Stimulated activated CD8-positive, alpha-beta memory T cell treated with anti-CD3 and anti-CD28 coated beads, Interleukin-12 subunit alpha, Interleukin-12 subunit beta, amount 100 ng/mL, for 24 hours (primary cell): Measurements from ENCODE around the gene LARP4.
"Not testable (repeated sequence)": the region's sequence is repeated elsewhere in the genome, so short reads cannot be mapped to it uniquely, and the experiment has no call there.

Experiments
- DNase-seq: peaks from one replicate; pipeline ENCODE4 v3.0.0-alpha.2; 2020; ENCODE audit errors: extremely low read depth

The LARP4 gene

DNA sequence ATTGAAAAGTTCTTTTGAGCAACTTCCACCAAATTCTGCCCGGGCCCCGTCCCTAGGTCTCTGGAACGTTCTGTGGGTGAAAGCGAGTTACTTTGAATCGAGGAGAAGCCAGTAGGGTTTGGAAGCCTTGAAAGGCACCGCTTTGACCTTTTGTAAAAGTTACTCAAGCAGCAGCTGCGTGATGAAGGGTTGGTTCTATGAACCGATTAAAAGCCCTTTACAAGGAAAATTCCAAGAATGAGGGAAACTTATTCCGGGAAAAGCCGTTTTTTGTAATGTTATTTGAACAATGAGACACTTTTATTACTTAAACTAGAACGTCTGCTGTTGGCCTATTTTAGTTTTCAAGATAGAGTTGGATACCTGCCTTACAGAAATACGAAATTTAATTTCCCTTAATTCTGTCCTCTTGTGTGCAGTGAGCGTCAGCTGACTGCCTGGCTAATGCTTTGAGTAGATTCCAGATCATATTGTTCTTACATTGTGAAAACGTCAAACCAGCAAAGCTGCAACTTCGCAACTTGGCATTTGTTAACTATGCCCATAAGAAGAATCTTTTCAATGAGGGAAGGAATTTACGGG, 906 bp downstream of the LARP4 start:
- DNase-seq, result no peak

DNA sequence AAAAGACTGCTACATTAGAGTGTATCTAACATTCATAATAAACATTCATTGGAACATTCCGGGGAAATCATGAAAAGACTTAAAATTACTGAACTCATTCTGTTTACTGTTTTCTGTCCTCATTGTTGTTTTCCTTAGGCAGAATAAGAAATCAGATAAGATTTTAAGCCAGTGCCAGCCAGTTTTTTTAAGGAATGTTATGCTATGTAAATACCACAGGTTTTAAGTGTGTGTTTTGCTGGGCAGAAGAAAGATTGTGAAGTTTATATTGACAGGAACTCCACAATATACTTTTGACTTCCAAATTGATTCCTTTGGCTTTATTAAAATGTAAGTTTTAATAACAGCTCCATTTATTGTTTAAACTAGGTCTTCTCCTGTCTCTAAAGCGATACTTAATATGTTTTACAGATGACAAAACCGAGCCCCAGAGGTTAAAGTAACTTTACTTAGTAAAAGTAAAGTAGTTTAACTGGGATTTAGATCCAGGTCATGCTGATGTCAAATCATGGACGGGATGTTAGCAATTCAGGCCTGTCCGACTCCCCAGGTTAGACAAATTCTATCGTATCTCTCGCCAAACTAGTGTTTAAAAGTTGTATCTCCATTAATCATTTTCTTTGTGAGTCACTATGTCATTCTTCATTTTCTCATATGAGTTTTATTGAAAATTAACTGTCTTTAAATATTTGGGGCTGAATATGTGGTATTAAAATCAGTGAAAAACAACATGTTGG, 1.7 kb downstream of the LARP4 start:
- DNase-seq, result no peak

DNA sequence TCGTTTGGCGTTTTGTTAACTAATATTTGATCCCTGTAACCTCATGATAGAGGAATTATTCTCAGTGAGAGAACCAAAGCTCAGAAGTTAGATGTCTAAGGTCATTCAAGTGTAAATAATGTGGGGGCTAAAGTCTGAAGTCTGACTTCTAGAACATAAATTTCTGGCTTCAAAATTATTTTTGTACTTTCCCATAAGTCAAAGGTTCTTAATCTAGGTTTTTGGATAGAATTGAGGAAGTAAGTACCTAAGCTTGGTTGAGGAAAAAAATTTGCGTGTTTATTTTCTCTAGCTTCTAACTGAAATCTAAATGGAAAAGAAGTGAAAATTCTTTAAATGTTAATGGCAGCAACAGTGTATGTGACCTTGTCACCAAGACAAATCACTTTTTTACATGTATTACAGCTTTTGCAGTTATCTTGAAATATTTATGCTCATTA, 2.3 kb downstream of the LARP4 start:
- no peak for DNase-seq

DNA sequence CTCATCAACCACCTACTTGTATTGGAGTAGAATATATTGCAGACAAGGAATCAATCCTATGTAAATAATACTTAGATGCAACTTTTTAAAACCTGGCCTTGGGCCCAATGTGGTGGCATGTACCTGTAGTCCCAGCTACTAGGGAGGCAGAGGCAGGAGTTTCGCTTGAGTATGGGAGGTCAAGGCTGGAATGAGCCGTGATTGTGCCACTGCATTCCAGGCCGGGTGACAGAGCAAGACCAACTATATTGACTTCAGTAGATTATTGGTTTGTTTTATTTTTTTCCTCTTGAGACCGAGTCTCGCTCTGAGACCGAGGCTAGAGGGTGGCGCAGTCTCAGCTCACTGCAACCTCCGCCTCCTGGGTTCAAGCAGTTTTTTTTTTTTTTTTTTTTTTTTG, 3.6 kb downstream of the LARP4 start:
- DNase-seq, result no peak

DNA sequence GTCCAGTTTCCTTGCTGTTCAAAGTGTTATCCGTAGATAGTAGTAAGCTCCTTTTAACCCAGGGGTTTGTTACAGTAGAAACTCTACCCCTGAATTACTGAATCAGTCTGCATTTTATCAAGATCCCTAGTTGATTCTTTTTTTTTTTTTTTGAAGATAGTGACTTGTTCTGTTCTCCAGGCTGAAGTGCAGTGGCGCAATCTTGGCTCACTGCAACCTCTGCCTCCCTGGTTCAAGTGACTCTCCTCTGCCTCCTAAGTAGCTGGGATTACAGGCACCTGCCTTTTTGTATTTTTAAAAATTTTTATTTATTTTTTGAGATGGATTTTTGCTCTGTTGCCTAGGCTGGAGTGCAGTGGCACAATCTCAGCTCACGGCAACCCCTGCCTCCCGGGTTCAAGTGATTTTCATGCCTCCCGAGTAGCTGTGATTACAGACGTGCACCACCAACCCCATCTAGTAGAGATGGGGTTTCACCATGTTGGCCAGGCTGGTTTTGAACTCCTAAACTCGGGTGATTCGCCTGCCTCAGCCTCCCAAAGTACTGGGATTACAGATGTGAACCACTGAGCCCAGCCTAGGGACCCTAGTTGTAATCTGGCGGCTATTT, 10.5 kb downstream of the LARP4 start:
- DNase-seq, result no peak

DNA sequence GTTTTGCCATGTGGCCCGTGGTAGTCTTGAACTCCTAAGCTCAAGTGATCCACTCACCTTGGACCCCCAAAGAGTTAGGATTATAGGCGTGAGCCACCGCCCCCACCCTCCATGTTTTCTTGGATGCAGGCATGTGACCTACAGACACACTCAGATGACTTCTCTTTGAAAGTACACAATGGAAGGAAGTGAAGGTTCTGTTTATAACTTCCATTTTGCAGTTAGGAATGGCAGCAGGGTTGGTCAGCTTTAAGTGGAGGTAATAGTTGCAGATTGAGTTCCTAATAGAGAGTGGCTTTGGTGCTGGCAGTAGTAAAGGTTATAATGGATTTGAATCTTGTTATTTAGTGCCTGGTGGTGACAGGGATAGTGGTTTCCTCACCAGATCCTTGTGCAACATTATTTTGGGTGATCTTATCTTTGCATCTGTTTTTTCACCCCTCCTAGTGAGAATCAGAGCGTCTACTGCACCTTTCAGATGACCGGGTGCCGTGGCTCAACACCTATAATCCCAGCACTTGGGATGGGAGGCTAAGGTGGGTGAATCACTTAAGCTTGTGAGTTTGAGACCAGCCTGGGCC, 15.3 kb downstream of the LARP4 start:
- no peak for DNase-seq

DNA sequence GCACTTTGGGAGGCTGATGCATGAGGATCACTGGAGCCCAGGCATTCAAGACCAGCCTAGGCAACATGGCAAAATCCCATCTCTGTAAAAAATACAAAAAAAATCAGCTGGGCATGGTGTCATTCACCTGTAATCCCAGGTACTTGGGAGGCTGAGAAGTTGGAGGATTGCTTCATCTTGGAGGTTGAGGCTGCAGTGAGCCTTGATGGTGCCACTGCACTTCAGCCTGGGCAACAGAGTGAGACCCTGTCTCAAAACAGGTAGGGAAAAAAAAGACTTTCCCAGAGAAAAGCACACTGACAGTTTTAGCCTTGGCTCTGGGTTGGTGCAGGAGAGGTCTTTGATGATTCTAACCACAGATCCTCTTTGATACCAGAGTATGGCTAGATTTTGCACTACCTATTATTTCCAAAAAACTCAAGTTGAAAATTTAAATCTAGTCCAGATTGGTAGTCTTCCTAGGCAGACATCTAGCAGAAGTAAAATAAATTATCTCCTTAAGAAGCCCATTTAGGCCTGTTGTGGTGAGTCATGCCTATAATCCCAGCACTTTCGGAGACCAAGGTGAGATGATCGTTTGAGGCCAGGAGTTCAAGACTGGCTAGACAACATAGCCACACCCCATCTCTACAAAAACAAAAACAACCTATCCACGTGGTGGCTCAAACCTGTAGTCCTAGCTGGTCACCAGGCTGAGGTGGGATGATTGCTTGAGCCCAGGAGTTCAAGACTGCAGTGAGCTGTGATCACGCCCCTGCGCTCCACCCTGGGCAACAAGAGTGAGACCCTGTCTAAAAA, 18.6 kb downstream of the LARP4 start:
- no peak for DNase-seq

DNA sequence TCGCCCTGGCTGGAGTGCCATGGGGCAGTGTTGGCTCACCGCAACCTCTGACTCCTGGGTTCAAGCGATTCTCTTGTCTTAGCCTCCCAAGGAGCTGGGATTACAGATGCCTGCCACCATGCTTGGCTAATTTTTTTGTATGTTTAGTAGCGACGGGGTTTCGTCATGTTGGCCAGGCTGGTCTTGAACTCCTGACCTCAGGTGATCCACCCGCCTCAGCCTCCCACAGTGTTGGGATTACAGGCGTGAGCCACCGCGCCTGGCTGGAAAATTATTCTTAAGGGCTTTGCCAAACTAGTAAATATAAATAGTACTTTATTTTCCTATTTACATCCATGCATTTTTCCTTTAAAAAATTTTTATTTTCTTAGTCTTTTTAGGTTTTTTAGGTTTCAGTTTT, 22.2 kb downstream of the LARP4 start:
- DNase-seq, result not testable (repeated sequence)

DNA sequence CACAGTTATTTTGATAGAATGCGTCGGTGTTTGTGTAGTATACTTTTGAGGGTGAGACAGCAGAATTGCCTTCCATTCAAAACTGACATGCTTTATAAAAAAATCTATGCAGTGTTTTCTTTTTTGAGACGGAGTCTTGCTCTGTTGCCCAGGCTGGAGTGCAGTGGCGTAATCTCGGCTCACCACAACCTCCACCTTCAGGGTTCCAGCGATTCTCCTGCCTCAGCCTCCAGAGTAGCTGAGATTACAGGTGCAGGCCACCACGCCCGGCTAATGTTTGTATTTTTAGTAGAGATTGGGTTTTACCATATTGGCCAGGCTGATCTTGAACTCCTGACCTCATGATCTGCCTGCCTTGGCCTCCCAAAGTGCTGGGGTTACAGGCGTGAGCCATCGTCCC, 22.7 kb downstream of the LARP4 start:
- not testable (repeated sequence) for DNase-seq

DNA sequence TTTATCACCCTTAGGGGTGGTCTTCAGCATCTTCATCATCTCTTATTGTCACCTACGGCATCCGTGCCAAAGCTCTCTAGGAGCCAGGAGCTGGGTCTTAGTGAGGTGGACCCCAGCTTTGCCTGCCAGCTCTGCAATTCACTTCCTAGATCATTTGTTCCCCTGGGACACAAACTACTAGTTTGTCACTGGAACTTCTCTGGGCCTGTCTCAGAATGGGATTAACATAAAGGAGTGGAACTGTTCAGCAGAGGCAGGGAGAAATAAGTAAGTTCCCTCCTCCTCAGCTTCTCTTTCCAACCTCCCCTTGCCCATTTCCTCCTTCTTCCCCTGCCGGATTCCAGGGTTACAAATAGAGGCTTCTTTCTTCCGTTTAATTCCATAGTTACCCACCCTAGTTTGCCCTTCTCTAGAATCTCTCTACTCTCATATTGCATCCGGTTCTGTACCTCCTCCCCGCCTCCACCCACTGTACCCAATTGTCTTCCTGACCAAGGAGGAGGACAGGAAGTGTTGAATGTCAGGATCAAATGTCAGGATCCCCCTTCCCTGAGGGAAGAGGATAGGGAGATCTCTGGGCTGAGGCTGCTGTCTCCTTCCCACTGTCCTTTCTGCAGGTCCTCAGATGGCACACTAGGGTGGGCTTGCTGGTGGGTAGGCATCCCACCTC, 25.0 kb downstream of the LARP4 start:
- DNase-seq, result no peak

DNA sequence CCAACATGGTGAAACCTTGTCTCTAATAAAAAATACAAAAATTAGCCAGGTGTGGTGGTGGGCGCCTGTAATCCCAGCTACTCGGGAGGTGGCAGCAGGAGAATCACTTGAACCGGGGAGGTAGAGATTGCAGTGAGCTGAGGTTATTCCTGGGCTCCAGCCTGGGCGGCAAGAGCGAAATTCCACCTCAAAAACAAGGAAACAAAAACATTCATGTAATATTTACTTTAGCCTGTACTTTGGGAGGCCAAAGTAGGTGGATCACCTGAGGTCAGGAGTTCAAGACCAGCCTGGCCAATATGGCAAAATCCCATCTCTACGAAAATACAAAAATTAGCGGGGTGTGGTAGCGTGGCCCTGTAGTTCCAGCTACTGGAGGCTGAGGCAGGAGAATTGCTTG, 31.0 kb downstream of the LARP4 start:
- not testable (repeated sequence) for DNase-seq

DNA sequence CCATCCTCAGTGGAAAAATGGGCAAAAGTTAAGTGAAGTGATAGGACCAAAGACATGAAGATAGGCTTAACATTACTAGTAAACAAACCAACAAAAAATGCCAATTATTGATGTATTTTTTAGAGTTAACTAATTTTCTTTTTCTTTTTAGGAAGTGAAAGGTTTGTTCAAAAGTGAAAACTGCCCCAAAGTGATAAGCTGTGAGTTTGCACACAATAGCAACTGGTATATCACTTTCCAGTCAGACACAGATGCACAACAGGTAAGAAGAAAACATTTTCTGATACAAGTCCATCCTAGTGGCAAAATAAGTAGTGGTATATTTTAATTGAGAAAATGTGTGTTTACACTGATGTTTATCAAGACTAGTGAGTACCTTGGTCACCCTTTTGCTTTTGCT, 39.6 kb downstream of the LARP4 start:
- no peak for DNase-seq

DNA sequence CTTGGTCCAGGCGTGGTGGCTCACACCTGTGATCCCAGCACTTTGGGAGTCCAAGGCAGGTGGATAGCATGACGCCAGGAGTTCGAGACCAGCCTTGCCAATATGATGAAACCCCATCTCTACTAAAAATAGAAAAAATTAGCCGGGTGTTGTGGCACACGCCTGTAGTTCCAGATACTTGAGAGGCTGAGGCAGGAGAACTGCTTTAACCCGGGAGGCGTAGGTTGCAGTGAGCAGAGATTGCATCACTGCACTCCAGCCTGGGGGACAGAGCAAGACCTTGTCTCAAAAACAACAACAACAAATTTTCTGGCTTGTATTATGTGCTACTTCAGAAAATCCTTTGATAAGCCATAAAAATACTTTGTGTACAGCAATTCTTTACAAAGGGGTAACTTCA, 41.1 kb downstream of the LARP4 start:
- DNase-seq, result no peak

DNA sequence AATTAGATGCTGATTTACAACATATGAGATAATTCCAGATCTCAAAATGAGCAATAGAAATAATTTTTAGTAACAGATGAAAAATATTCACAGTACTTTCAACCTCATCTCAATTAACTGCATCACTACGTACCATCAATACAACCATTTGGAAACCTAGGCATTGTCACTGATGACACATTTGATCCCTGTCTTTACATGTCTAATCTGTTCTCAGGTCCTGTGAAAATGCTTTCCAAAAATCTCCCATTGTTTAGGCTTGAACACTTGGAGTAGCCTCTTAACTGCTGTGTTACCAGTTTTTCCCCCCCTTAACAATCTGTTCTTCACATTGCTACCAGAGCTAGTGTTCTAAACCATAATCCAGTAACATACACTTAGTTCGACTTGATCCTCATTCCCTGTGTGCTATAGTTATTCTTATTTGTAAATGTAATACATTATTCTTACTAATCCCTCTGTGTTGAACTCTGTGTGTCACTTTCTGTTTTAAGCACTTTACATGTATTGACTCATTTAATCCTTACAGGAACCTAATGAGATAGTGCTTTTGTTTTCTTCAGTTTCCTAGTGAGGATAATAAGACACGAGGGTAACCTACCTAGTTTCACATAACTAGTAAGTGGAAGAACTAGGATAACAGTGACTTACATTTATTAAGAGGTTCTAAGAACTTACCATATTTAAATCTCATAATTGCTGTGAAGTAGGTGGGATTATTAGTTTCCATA, 41.7 kb downstream of the LARP4 start:
- no peak for DNase-seq

DNA sequence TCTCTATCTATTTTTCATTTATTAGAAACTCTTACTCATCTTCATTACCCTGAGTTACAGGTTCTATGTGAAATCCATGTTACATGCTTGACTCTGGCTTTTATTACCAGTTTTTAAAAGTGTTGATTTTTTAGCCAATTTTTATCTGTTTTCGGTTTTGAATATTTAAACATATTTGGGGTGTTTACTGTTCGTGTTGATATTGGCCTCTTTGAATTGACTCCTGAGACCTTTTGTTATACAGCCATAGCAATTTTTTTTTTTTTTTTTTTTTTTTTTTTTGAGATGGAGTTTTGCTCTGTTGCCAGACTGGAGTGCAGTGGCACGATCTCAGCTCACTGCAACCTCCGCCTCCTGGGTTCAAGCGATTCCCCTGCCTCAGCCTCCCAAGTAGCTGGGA, 49.0 kb downstream of the LARP4 start:
- DNase-seq, result not testable (repeated sequence)

DNA sequence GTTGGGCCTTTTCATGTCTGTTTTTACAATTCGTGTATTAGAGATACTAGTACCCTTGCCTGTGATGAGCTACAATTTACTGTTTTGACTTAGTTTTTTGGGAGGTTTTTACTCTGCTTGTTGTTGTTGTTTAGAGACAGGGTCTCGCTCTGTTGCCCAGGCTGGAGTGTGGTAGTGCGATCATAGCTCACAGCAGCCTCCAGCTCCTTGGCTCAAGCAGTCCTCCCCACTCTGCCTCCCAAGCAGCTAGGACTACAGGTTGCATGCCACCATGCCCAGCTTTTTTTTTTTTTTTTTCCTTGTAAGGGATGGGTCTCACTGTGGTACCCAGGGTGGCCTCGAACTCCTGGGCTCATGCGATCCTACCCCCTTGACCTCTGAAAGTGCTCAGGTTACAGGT, 52.1 kb downstream of the LARP4 start:
- no peak for DNase-seq

DNA sequence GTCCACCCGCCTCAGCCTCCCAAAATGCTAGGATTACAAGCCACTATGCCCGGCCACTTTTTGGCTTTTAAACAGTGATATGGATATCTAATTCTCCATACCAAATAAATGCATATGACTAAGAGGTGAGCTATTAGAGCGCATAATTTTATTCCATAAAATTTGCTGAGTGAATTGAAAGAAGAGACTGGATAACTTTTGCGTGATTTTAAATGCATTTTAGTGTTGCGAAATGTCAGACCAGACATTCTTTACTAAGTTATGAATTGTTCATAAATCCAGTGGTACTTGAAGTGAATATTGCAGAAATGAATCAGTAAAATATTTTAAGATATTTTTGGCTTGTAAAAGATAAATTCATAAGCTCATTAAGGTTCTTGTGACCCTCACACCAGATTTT, 53.2 kb downstream of the LARP4 start:
- DNase-seq, result no peak

DNA sequence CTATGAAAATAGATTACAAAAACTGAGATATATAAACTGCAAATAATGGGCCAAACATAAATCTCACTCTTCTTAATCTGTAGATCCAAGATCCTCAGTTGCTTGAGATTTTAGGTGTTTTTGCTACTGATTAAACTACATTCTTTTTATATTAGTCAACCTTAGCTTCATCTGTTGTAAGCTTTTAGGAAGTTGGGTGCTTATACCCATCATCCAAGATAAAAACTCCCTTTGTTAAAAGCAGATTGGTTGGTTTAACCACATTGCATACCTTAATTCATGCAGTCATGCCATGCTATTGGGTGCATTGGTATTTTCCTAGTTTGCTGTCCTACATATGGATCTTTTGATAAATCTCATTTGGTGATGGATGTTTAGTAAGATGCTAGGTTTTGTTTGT, 57.9 kb downstream of the LARP4 start:
- DNase-seq, result no peak

DNA sequence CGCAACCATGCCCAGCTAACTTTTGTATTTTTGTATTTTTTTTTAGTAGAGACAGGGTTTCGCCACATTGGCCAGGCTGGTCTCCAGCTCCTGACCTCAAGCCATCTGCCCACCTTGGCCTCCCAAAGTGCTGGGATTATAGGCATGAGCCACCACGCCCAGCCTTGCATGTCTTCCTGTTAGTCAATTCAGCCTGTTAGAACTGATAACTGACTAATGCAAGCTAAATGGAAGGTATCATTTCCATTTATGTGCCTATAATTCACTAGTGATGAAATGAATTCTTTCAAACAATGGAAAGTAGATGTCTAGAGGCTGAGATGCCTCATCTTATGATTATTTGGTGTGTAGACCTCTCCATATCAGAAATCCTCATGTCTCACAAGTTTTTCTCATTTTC, 66.8 kb downstream of the LARP4 start:
- DNase-seq, result no peak

DNA sequence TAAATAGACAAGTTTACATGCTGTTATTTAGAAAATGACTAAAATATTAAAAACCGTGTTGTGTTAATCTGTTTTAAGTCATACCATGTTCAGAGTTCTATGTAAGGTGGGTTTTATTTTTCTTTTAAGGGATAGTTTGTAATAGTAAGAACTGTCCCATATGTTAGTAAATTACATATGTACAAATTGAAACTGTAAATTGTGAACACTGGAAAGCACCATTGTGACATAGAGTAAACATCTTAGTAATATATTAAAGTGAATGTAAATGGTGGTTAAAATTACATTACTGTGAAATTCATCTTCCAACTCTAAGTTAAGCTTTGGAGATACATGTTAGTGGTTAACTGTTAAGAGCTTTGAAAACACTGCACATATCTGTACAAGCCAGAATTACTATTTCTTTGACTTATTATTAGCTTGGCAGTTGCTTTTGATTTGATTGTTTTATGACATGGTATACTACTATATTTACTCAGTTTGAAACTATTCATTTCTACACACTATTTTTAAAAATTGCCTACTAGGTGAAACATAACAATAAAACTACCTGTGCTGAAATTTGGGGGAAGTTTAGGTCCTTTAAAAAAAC, 76.7 kb downstream of the LARP4 start:
- no peak for DNase-seq

DNA sequence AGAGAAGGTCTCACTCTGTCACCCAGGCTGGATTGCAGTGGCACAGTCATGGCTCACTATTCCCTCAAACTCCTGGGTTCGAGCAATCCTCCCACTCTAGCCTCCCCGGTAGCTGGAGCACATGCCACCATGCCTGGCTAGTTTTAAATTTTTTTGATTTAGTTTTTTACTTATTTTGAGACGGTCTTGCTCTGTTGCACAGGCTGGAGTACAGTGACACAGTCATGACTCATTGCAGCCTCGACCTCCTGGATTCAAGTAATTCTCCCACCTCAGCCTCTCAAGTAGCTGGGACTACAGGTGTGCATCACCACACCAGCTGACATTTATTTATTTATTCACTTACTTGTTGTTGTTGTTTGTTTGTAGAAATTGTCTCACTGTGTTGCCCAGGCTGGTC, 81.9 kb downstream of the LARP4 start:
- no peak for DNase-seq
